Bone marrow (tissue), 2 donors: ENCODE results near the gene KPTN.

Experiments used
- DNase-seq, 2 donors: peaks; one replicate each; lab custom pipeline; 2025; lab: John Stamatoyannopoulos, UW

The KPTN gene

GRCh38 chr19:47435196-47435595, 48.8 kb downstream of the KPTN start:
- no peak for DNase-seq

- no peak for DNase-seq
Measured at GRCh38 chr19:47434088-47434487, 49.9 kb downstream of the KPTN start.

GRCh38 chr19:47433121-47433520, 50.9 kb downstream of the KPTN start:
- no peak for DNase-seq

GRCh38 chr19:47432499-47432898, 51.5 kb downstream of the KPTN start:
- DNase-seq, result no peak

- no peak for DNase-seq
Measured at GRCh38 chr19:47432091-47432490, 51.9 kb downstream of the KPTN start.

GRCh38 chr19:47430041-47430802, 53.8 kb downstream of the KPTN start:
- no peak for DNase-seq

GRCh38 chr19:47429140-47429793, 54.8 kb downstream of the KPTN start:
- no peak for DNase-seq

- peak; percentile 29 to 38 for DNase-seq
Measured at GRCh38 chr19:47428177-47428894, 55.7 kb downstream of the KPTN start.

GRCh38 chr19:47427241-47428176, 56.5 kb downstream of the KPTN start:
- peak; percentile 19 to 25 for DNase-seq
